HepG2 (cell line): ENCODE measurements around the gene FBRSL1. TPM values are rescaled to one million over a fixed set of nuclear protein-coding genes. Genes with fewer than 3 reads are reported as not detected.

ENCODE experiments used
- ATAC-seq: fragments of 200-7000 bp; cut with Tn5 transposase; 3 replicates; pipeline ENCODE4 v1.9.1; 2020; ENCODE audit warnings: mild to moderate bottlenecking, moderate library complexity
- BruUV-seq: library from RNA; stranded (reverse); fragments of 400-500 nt; replicated peaks from 2 replicates; lab custom pipeline; 2021; lab: Mats Ljungman, UMichigan
- CTCF ChIA-PET: fragments of 300-600 bp; formaldehyde crosslinking; extraction: SDS; loops from one replicate; lab custom pipeline; 2021; ENCODE audit warnings: low total read pairs, inconsistent platforms, low intra/inter-chr PET ratio; lab: Yijun Ruan, JAX
- POLR2A ChIA-PET: fragments of 350-600 bp; sonication (Branson Sonifier 250); formaldehyde crosslinking; loops from one replicate; lab custom pipeline; 2020; ENCODE audit warnings: antibody characterized with exemption, inconsistent platforms; lab: Yijun Ruan, JAX
- DNase-seq: peaks from one replicate; pipeline ENCODE4 v3.0.0-alpha.2; 2015; ENCODE audit warnings: low spot score
- FAIRE-seq: peaks from 3 replicates; lab custom pipeline; 2011; peaks lifted over from hg19 to GRCh38; lab: Jason Lieb, UNC
- H2AFZ ChIP-seq: one replicate; pipeline ENCODE4 v1.6.1; 2011; ENCODE audit warnings: low read length, inconsistent platforms
- H3K27ac ChIP-seq: fragments of 300-600 bp; 3 replicates; pipeline ENCODE4 v1.8.0; 2011; ENCODE audit warnings: mixed run types, mild to moderate bottlenecking, mixed read lengths, low read length, inconsistent platforms; ENCODE audit not compliant: insufficient read depth; ENCODE audit errors: extremely low read length
- H3K27me3 ChIP-seq, 2 experiments: fragments of 200-600 bp in 1 of 2; 2 replicates in 1 of 2; 3 replicates in 1 of 2; pipeline versions ENCODE4 v1.6.0 to v1.8.0; 2011; ENCODE audit warnings: low read length in 2 of 2, mild to moderate bottlenecking in 2 of 2, moderate library complexity in 2 of 2, inconsistent platforms in 1 of 2; ENCODE audit not compliant: insufficient read depth in 2 of 2, control insufficient read depth in 1 of 2
- H3K36me3 ChIP-seq, 2 experiments: fragments of 200-600 bp in 1 of 2; replicated peaks in 1 of 2; 2 replicates in 1 of 2; 3 replicates in 1 of 2; pipeline versions ENCODE4 v1.5.1 to v1.8.0; 2011; ENCODE audit warnings: low read length in 2 of 2, inconsistent platforms in 1 of 2; ENCODE audit not compliant: insufficient read depth in 2 of 2, control insufficient read depth in 1 of 2
- H3K4me1 ChIP-seq: 2 replicates; pipeline ENCODE4 v1.5.1; 2012; ENCODE audit warnings: low read length, inconsistent platforms; ENCODE audit not compliant: insufficient read depth
- H3K4me2 ChIP-seq: 2 replicates; pipeline ENCODE4 v1.6.0; 2011; ENCODE audit warnings: low read depth, low read length, inconsistent platforms
- H3K4me3 ChIP-seq, 3 experiments: fragments of 200-600 bp in 1 of 3; sonication (generic), shearing (Covaris generic) in 1 of 3; replicated peaks in 1 of 3; 2 replicates each; pipeline ENCODE4 v1.5.1; 2011 to 2016; ENCODE audit warnings: low read length in 3 of 3, inconsistent platforms in 2 of 3, low read depth in 2 of 3, mild to moderate bottlenecking in 2 of 3, control low read depth in 1 of 3, mixed read lengths in 1 of 3; ENCODE audit not compliant: insufficient read depth in 1 of 3
- H3K79me2 ChIP-seq: one replicate; pipeline ENCODE4 v1.6.1; 2011; ENCODE audit warnings: low read length, inconsistent platforms; ENCODE audit not compliant: insufficient read depth
- H3K9ac ChIP-seq: 2 replicates; pipeline ENCODE4 v1.6.0; 2011; ENCODE audit warnings: mild to moderate bottlenecking, low read depth, low read length, inconsistent platforms; ENCODE audit not compliant: insufficient read depth
- H3K9me3 ChIP-seq: 2 replicates; pipeline ENCODE4 v1.5.1; 2012; ENCODE audit warnings: mild to moderate bottlenecking, low read length
- H4K20me1 ChIP-seq: 2 replicates; pipeline ENCODE4 v1.6.0; 2011; ENCODE audit warnings: inconsistent platforms, mild to moderate bottlenecking, low read length, moderate library complexity; ENCODE audit not compliant: insufficient read depth
- GFI1 ChIP-seq: sonication (generic); formaldehyde crosslinking; IDR thresholded peaks from 2 replicates; pipeline ENCODE4 v1.5.0; 2020; ENCODE audit warnings: missing genetic modification reagents, mild to moderate bottlenecking, borderline replicate concordance
- MIER2 ChIP-seq: IDR thresholded peaks from 2 replicates; pipeline ENCODE4 v1.6.1; 2016; ENCODE audit warnings: missing biosample characterization, missing genetic modification reagents
- ZNF775 ChIP-seq: sonication (generic); formaldehyde crosslinking; IDR thresholded peaks from 2 replicates; pipeline ENCODE4 v1.4.0; 2020; ENCODE audit warnings: missing genetic modification reagents, mild to moderate bottlenecking, moderate library complexity, borderline replicate concordance
- WGBS: methylation state at CpG from one replicate; pipeline ENCODE4 v1.1.6; 2017; ENCODE audit warnings: low lambda C conversion rate; 5-methylcytosine and 5-hydroxymethylcytosine counted together
- in situ Hi-C: cut with HindIII; loops from 2 replicates; pipeline ENCODE4 v1.10.0; 2017; ENCODE audit warnings: low pct_unique_long_range_greater_than_20kb; ENCODE audit not compliant: extremely low pct_ligation_motif_present
- intact Hi-C: fragments of 100-400 bp; cut with micrococcal nuclease; formaldehyde crosslinking; loops from one replicate; pipeline ENCODE4 v1.10.0; 2022; ENCODE audit not compliant: unreplicated experiment
- polyA plus RNA-seq, 8 experiments: library from polyadenylated mRNA; depleted of rRNA in 3 of 8; stranded (reverse) in 7 of 8; unstranded in 1 of 8; fragments of >200 nt; fragmentation: Illumina TruSeq in 4 of 8; extraction: Trizol in 4 of 8; gene quantifications; 2 replicates each; pipeline versions ENCODE4 v1.2.1 to v1.2.3, GENCODE V29; 2011 to 2016; ENCODE audit warnings: low read depth in 4 of 8, missing spikeins in 1 of 8, mixed read lengths in 1 of 8; ENCODE audit not compliant: insufficient read depth in 1 of 8
- total RNA-seq, 5 experiments: library from RNA; depleted of rRNA; stranded (reverse); fragments of >200 nt; fragmentation: Illumina TruSeq; extraction: Trizol; gene quantifications; 2 replicates each; pipeline ENCODE4 v1.2.3, GENCODE V29; 2016; ENCODE audit warnings: low read depth in 1 of 5
- TF ChIP-seq, protein P1 (sequence below): sonication (generic); formaldehyde crosslinking; IDR thresholded peaks from 2 replicates; pipeline ENCODE4 v1.5.0; 2020; ENCODE audit warnings: mild to moderate bottlenecking, missing genetic modification reagents, borderline replicate concordance
- TF ChIP-seq, protein P2 (sequence below): sonication (generic); formaldehyde crosslinking; IDR thresholded peaks from 2 replicates; pipeline ENCODE4 v1.5.1; 2020; ENCODE audit warnings: mild to moderate bottlenecking, moderate library complexity, missing genetic modification reagents

FBRSL1 gene
- total and polyA plus RNA-seq, 2 of the 13 experiments (the other 11 are each of a cell fraction or from before 2014, with no cell fraction given), result 3.6 to 7.9 TPM

DNA sequence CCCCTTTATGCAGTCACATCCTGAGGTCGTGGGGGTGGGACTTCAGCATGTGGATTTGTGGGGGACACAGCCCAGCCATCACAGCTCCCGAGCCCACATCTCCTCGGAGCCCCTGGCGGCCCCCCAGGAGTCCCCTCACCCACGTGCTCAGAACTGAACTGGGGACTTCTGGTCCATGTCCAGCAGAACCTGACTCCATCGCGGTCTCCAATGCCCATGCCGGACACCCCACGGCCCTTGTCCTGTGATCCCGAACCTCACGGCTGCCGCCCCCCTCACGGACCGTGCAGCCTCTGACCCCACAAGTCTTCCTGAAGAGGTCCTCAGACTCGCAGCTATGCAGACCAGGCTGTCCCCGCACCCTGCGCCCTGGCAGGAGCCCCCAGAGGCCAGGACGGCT, 13.5 kb upstream of the FBRSL1 start:
- CTCF ChIA-PET, result no interaction called here
- no peak for ATAC-seq
- DNase-seq, result no peak
- Histone ChIP-seq H3K9ac (no peak overlapping the region), H2AFZ (no peak overlapping the region), H3K27ac (no peak overlapping the region), H3K4me3 (no peak overlapping the region), H4K20me1 (no peaks in the 10 kb centered on the region), H3K27me3 (peaks cover 7 to 54% of the 10 kb centered on the region in 2 experiments), H3K4me2 (no peak overlapping the region), H3K79me2 (no peaks in the 10 kb centered on the region), H3K36me3 (no peaks in the 10 kb centered on the region), H3K4me1 (peaks cover 7% of the 10 kb centered on the region), H3K9me3 (no peaks in the 10 kb centered on the region)
- TF ChIP-seq, protein P1, sequence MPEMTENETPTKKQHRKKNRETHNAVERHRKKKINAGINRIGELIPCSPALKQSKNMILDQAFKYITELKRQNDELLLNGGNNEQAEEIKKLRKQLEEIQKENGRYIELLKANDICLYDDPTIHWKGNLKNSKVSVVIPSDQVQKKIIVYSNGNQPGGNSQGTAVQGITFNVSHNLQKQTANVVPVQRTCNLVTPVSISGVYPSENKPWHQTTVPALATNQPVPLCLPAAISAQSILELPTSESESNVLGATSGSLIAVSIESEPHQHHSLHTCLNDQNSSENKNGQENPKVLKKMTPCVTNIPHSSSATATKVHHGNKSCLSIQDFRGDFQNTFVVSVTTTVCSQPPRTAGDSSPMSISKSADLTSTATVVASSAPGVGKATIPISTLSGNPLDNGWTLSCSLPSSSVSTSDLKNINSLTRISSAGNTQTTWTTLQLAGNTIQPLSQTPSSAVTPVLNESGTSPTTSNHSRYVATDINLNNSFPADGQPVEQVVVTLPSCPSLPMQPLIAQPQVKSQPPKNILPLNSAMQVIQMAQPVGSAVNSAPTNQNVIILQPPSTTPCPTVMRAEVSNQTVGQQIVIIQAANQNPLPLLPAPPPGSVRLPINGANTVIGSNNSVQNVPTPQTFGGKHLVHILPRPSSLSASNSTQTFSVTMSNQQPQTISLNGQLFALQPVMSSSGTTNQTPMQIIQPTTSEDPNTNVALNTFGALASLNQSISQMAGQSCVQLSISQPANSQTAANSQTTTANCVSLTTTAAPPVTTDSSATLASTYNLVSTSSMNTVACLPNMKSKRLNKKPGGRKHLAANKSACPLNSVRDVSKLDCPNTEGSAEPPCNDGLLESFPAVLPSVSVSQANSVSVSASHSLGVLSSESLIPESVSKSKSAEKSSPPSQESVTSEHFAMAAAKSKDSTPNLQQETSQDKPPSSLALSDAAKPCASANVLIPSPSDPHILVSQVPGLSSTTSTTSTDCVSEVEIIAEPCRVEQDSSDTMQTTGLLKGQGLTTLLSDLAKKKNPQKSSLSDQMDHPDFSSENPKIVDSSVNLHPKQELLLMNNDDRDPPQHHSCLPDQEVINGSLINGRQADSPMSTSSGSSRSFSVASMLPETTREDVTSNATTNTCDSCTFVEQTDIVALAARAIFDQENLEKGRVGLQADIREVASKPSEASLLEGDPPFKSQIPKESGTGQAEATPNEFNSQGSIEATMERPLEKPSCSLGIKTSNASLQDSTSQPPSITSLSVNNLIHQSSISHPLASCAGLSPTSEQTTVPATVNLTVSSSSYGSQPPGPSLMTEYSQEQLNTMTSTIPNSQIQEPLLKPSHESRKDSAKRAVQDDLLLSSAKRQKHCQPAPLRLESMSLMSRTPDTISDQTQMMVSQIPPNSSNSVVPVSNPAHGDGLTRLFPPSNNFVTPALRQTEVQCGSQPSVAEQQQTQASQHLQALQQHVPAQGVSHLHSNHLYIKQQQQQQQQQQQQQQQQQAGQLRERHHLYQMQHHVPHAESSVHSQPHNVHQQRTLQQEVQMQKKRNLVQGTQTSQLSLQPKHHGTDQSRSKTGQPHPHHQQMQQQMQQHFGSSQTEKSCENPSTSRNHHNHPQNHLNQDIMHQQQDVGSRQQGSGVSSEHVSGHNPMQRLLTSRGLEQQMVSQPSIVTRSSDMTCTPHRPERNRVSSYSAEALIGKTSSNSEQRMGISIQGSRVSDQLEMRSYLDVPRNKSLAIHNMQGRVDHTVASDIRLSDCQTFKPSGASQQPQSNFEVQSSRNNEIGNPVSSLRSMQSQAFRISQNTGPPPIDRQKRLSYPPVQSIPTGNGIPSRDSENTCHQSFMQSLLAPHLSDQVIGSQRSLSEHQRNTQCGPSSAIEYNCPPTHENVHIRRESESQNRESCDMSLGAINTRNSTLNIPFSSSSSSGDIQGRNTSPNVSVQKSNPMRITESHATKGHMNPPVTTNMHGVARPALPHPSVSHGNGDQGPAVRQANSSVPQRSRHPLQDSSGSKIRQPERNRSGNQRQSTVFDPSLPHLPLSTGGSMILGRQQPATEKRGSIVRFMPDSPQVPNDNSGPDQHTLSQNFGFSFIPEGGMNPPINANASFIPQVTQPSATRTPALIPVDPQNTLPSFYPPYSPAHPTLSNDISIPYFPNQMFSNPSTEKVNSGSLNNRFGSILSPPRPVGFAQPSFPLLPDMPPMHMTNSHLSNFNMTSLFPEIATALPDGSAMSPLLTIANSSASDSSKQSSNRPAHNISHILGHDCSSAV, result no peak
- TF ChIP-seq ZNF775 (no peak), MIER2 (CRISPR knock-in tag) (no peak), GFI1 (CRISPR knock-in tag) (no peak)
- TF ChIP-seq, protein P2, sequence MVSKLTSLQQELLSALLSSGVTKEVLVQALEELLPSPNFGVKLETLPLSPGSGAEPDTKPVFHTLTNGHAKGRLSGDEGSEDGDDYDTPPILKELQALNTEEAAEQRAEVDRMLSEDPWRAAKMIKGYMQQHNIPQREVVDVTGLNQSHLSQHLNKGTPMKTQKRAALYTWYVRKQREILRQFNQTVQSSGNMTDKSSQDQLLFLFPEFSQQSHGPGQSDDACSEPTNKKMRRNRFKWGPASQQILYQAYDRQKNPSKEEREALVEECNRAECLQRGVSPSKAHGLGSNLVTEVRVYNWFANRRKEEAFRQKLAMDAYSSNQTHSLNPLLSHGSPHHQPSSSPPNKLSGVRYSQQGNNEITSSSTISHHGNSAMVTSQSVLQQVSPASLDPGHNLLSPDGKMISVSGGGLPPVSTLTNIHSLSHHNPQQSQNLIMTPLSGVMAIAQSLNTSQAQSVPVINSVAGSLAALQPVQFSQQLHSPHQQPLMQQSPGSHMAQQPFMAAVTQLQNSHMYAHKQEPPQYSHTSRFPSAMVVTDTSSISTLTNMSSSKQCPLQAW (CRISPR knock-in tag), result no peak
- no TSS peak for BruUV-seq
- no peak for FAIRE-seq
- intact Hi-C loops (loop anchor here (10.0 kb wide), 1 partner anchor 52 kb away; no protein-coding TSS in a partner anchor), in situ Hi-C loops (no loop called here)
- POLR2A ChIA-PET, result no interaction called here
- 45% methylated on average over 12 of the region's 18 CpGs for WGBS
